T1000 (cell line): ENCODE measurements around the gene OLAH.
"Not testable (repeated sequence)": the region's sequence is repeated elsewhere in the genome, so short reads cannot be mapped to it uniquely, and the experiment has no call there.

Source experiments
- DNase-seq: peaks from one replicate; lab custom pipeline; 2025; ENCODE audit warnings: mixed read lengths; lab: John Stamatoyannopoulos, UW

Gene OLAH

GRCh38 chr10:15043674-15044073, at the start of gene OLAH:
Gene OLAH, plus strand, starts transcription at chr10:15043943. Its CDS starts 3,346 bp downstream, at chr10:15047289.
- DNase-seq: no peak

DNA sequence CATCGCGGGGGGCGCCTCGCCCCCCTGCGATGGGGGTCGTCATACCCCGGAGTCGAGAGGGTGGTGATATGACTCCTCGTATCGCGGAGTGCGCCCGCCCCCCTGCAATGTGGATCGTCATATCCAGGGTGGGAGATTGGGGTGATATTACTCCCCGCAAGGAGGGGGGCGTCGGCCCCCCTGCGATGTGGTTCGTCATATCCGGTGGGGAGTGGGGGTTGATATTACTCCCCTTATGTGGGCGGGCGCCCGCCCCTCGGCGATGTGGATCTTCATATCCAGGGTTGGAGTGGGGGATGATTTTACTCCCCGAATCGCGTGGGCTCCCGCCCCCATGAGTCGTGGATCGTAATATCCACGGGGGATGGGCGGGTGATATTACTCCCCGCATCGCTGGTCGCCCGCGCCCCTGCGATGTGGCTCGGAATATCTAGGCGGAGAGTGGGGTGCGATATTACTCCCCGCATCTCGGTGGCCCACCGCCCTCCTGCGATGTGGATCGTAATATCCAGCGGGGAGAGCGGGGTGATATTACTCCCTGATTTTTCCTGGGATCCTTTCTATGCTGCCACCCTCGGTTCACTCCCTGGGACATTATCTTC, 47.7 kb upstream of the OLAH start:
- no peak for DNase-seq

DNA sequence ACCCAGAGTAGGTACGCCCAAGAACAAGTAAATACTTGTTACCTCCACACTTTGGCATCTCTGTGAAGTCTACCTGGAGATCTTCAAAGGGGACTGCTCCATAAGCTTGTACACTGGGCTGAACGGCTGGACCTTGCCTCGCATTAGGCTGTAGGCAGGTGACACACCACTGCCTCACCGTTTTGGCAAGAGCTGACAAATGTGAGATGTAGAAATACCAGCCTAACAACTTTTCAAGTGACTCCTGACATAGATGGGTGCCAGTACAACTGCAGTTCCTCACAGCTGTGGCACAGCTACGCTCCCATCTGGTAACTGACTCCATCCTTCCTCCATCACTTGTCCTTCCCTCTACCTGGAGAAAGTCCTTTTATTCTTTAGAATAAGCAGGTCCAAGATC, 30.2 kb upstream of the OLAH start:
- DNase-seq: not testable (repeated sequence)

- DNase-seq: no peak
These were observed 28.3 kb upstream of the OLAH start for GRCh38 chr10:15015451-15015850.

GRCh38 chr10:15020966-15021365, 22.8 kb upstream of the OLAH start:
- peak; percentile 97 for DNase-seq

- DNase-seq: not testable (repeated sequence)
These were observed 20.7 kb upstream of the OLAH start for GRCh38 chr10:15023079-15023478.

GRCh38 chr10:15024017-15025004, 19.4 kb upstream of the OLAH start:
- DNase-seq: not testable (repeated sequence)

GRCh38 chr10:15025040-15025439, 18.7 kb upstream of the OLAH start:
- DNase-seq: not testable (repeated sequence)

- no peak for DNase-seq
These were observed 16.0 kb upstream of the OLAH start for GRCh38 chr10:15027741-15028140.

GRCh38 chr10:15035385-15036301, 8.1 kb upstream of the OLAH start:
- peak; percentile 99 for DNase-seq

GRCh38 chr10:15037691-15038090, 6.1 kb upstream of the OLAH start:
- no peak for DNase-seq

DNA sequence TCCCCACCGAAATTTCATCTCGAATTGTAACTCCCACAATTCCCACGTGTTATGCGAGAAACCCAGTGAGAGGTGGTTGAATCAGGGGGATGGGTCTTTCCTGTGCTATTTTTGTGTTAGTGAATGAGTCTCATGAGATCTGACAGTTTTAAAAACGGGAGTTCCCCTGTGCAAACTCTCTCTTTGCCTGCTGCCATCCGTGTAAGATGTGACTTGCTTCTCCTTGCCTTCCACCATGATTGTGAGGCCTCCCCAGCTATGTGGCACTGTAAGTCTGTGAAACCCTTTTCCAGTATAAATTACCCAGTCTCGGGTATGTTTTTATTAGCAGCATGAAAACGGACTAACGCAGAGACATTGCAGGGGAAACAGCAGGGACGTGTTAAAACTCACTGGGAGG, 5.3 kb upstream of the OLAH start:
- DNase-seq: no peak

DNA sequence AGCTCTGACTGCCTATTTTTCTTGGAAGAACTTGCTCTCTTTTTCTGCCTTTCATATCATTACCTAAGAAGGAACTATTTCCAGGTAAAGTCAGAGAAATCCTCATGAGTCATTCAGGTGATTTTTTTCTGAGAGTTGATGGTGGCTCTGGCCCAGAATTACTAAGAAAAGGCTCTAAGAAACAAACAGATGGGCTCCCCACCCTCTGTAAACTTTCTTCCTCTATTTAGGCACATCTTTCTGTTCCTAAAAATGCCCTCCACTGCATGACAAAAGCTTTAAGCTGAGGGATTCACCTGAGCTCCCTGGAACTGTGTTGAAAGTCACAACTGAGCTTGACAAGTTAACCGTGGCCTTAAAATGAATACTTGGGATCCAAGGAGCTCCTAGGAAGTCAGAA, 1.6 kb downstream of the OLAH start:
- DNase-seq: no peak

- DNase-seq: no peak
These were observed 2.9 kb downstream of the OLAH start for GRCh38 chr10:15046626-15047025.

GRCh38 chr10:15049533-15049932, 5.8 kb downstream of the OLAH start:
- no peak for DNase-seq

- DNase-seq: no peak
These were observed 8.4 kb downstream of the OLAH start for GRCh38 chr10:15052121-15052520.

- no peak for DNase-seq
These were observed 9.3 kb downstream of the OLAH start for GRCh38 chr10:15053061-15053460.

DNA sequence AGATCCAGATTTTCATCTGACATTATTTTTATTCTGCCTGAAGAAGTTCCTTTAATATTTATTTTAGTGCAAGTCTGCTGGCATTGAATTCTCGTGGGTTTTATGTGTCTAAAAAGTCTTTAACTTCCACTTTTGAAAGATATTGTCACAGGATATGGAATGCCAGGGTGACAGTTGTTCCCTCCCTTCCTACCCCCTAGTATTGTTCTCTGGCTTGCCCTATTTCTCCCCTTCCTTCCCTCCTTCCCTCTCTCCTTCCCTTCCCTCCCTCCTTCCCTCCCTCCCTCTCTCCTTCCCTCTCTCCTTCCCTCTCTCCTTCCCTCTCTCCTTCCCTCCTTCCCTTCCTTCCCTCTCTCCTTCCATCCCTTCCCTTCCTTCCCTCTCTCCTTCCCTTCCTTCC, 14.9 kb downstream of the OLAH start:
- no peak for DNase-seq

DNA sequence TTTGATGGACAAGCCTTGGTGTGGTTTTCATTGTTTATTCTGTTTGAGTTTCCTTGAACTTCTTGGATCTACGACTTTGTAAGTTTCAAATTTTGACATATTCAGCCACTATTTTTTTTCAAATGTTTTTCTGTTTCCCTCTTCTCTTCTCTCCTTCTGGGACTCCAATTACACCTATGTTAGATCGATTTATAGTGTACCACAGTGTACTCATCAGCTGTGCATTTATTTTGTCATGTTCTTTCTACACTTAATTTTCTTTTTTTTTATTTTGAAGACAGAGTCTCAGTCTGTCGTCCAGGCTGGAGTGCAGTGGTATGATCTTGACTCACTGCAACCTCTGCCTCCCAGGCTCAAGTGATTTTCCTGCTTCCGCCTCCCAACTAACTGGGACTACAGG, 16.2 kb downstream of the OLAH start:
- DNase-seq: no peak

DNA sequence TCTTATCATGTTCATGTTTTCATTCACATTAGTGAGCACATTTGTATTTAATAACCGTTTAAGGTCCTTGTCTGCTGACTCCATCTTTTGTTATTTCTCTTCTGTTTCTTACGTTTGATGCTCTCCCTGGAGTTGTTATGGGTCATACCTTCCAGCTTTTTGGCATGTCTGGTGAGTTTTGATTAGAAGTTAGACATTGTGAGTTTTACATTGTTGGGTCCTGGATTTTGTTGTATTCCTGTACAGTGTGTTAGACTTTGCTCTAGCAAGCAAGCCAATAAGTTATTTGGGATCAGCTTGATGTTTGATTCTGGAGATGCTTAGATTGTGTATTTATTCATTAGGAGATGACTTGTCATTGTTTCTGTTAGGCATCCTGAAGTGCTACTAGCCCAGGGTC, 16.9 kb downstream of the OLAH start:
- no peak for DNase-seq

DNA sequence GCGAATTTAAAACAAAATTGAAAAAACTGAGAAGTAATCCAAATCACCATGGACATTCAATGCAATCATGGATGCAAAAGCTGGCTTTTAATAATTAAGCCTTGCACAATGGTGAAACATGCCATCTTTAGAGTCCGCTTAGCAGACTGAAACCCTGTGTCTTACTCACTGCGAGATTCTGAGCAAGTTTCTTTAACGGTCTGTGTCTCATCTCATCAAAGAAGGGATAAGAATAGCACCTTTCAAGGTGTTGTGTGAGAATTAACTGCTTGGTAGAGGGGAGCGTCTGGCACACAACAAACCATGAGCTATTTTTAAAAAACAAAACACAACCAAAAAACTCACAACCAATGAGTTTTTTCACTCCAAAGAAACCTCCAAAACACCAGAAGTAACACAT, 23.4 kb downstream of the OLAH start:
- DNase-seq: no peak

DNA sequence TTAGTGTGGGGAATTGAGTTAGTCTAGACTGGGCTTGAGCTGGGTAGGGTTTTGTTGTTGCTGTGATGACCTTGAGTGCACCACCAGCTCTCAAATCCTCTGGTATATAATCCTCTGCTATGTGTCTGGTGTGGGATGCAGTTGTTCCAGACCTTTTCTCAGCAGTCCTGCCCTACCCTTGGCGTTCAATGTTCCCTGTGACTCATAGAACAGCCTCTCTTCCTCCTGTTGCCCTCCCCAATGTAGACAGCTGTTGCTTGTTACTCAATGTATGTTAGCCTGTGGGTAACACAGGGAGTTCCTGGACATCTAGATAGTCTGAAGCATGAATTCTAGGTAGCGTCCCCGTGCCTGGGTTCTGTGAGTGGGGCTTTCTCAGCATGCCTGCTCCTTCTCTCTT, 25.1 kb downstream of the OLAH start:
- no peak for DNase-seq
